COLO668 (cell line): ENCODE results near the gene SFSWAP.
"Not testable (repeated sequence)": the region's sequence is repeated elsewhere in the genome, so short reads cannot be mapped to it uniquely, and the experiment has no call there.

Experiments
- DNase-seq: peaks from one replicate; lab custom pipeline; 2025; ENCODE audit not compliant: unreplicated experiment; lab: John Stamatoyannopoulos, UW

SFSWAP gene

GRCh38 chr12:131701705-131702572, 9.0 kb upstream of the SFSWAP start:
- no peak for DNase-seq

GRCh38 chr12:131702573-131702877, 8.4 kb upstream of the SFSWAP start:
- no peak for DNase-seq

GRCh38 chr12:131703161-131703560, 7.7 kb upstream of the SFSWAP start:
- no peak for DNase-seq

- DNase-seq = no peak
These were observed 6.4 kb upstream of the SFSWAP start for GRCh38 chr12:131704509-131704908.

GRCh38 chr12:131706709-131707108, 4.2 kb upstream of the SFSWAP start:
- DNase-seq = not testable (repeated sequence)

- no peak for DNase-seq
These were observed 1.7 kb upstream of the SFSWAP start for GRCh38 chr12:131709226-131709625.

- DNase-seq = no peak
These were observed 788 bp downstream of the SFSWAP start for GRCh38 chr12:131711551-131712205.

- no peak for DNase-seq
These were observed 2.5 kb downstream of the SFSWAP start for GRCh38 chr12:131713349-131713748.

- no peak for DNase-seq
These were observed 3.9 kb downstream of the SFSWAP start for GRCh38 chr12:131714759-131715158.

GRCh38 chr12:131716282-131716681, 5.4 kb downstream of the SFSWAP start:
- no peak for DNase-seq

GRCh38 chr12:131720241-131720640, 9.4 kb downstream of the SFSWAP start:
- no peak for DNase-seq

GRCh38 chr12:131720921-131721320, 10.0 kb downstream of the SFSWAP start:
- no peak for DNase-seq

GRCh38 chr12:131721548-131721947, 10.7 kb downstream of the SFSWAP start:
- no peak for DNase-seq

GRCh38 chr12:131723532-131723931, 12.6 kb downstream of the SFSWAP start:
- DNase-seq = no peak

GRCh38 chr12:131724534-131724933, 13.6 kb downstream of the SFSWAP start:
- DNase-seq = no peak

GRCh38 chr12:131725503-131725902, 14.6 kb downstream of the SFSWAP start:
- no peak for DNase-seq

GRCh38 chr12:131728720-131729119, 17.8 kb downstream of the SFSWAP start:
- DNase-seq = no peak

- no peak for DNase-seq
These were observed 18.5 kb downstream of the SFSWAP start for GRCh38 chr12:131729254-131729955.

GRCh38 chr12:131732996-131733615, 22.2 kb downstream of the SFSWAP start:
- no peak for DNase-seq

GRCh38 chr12:131733874-131734273, 23.0 kb downstream of the SFSWAP start:
- DNase-seq = no peak

- no peak for DNase-seq
These were observed 23.7 kb downstream of the SFSWAP start for GRCh38 chr12:131734336-131735152.
